Activated gamma-delta T cell treated with Interleukin-2 at 50 U/mL for 16 hours (primary cell): ENCODE results near the gene ZGPAT.

Source experiments
- DNase-seq: peaks from one replicate; pipeline ENCODE4 v3.0.0-alpha.2; 2020

Gene ZGPAT

DNA sequence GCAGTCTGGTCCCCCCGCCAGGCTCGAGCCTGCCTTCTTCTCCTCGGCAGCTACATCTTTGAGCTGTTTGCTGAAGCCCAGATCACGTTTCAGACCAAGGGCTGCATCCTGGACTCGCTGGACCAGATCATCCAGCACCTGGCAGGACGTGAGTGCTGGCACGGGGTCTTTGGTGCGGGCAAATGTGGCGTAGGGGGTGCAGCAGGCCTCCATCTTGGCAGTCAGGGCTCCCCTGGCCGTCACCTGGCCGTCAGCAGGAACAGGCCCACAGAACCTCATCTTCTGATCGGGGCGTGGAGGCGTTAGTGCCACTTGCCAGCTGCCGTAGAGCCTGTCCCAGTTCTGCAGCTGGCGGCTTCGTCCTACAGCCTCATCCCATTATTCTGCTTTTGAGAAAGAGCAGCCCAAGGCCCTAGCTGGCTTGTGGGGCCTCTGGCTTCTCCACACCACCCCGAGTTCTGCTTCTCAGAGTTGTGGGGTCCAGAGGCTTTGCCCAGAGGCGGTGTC lies 28.0 kb upstream of the ZGPAT start:
- no peak for DNase-seq

DNA sequence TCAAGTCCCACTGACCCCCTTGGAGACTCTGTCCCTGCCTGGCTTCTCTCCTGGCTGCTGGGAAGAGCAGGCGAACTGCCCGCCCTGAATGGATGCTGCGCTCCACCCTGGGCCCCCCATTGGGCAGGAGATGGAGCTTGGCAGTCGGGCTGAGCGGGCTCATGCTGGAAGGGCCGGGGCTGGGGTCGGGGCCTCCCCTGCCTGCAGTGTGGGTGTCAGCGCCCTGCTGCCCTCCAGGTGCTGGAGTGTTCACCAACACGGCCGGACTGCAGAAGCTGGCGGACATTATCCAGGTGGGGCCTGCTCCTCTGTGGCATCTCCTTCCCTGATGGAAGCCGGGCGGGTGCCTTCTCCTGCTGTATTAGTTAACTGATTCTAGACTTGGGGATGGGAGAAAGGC lies 27.4 kb upstream of the ZGPAT start:
- no peak for DNase-seq

DNA sequence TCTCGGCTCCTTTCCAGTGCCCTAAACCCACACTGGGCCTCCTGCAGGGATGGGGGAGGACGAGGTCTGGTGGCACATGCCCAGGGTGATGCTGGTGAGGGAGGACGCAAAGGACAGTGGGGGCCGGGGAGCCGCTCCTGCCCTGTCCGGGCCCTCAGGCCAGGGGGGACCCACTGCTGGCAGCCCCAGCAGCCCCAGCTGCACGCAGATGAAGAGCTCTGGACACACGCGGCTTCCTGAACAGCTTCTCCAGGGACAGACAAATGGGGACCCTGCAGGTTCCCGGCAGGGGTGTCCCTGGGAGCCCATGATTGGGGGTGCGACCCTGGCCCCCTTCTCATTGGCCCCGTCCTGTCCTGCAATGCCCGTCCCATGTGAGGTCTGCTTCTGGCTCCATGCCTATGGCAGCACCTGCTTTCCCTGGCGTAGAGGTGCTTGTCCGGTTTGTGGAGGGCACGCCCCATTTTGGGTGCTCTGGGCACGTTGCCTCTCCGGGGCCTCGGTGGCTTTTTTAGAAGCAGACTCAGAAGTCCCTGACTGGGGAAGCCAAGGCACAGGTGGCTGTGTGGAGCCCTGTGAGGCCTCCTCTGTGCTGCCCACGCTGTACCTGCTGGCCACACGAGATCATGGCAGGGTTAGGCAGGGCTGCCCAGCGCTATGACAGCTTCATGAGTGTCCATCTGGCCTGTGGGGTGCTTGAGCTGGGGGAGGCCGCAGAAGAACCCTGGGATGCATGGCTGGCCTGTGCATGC lies 26.8 kb upstream of the ZGPAT start:
- DNase-seq, result no peak

DNA sequence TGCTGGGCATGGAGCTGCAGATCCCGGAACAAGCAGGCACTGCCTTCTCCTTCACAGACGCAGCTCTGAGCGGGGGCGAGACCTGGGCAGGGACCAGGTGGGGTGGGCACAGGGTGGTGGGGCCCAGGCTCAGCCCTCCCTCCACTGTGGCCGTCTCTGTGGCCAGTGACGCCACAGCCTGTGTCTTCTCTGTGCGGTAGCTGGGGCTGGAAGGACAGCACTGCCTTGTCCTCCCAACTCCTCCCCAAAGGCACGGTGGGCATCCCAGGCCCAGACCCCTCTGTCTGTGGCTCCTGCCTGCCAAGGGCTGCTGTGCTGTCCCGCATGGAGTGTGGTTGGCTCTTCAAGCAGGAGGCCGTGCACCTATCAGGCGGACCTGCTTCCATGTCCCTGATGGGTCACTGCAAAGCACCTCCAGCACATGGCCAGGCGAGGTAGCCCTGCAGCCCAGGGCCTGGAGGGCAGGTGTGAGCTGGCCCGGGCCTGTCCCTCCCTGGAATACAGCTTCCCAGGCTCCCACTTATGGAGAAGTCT lies 26.2 kb upstream of the ZGPAT start:
- DNase-seq, result no peak

DNA sequence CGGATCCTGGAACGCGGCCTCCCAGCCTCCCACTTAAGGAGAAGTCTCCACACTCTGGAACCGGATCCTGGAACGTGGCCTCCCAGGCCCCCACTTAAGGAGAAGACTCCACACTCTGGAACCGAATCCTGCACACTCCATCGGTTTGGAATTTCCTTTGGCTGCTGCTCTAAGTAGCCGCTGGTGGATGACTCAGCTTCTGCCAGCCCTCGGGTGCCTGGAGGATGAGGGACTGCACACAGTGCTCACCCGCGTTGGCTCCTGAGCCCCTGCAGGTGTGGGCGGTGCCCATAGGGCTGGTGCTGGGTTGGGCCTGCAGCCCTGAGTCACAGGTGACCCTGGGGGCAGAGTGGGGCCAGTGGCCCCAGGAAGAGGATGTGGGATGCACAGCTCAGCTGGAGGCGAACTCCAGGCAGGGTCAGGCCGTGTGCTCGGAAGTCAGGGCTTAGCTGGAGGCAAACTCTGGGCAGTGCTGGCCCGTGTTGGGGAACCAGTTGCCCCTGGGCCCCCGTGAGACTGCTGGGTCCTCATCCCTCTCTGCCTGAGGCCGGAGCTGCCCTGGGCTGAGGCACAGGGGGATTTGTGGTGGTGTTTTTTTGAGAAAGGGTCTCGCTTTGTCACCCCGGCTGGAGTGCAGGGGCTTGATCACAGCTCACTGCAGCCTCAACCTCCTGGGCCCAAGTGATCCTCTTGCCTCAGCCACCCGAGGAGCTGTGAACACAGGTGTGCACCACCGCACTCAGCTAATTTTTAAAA lies 25.3 kb upstream of the ZGPAT start:
- DNase-seq, result no peak

DNA sequence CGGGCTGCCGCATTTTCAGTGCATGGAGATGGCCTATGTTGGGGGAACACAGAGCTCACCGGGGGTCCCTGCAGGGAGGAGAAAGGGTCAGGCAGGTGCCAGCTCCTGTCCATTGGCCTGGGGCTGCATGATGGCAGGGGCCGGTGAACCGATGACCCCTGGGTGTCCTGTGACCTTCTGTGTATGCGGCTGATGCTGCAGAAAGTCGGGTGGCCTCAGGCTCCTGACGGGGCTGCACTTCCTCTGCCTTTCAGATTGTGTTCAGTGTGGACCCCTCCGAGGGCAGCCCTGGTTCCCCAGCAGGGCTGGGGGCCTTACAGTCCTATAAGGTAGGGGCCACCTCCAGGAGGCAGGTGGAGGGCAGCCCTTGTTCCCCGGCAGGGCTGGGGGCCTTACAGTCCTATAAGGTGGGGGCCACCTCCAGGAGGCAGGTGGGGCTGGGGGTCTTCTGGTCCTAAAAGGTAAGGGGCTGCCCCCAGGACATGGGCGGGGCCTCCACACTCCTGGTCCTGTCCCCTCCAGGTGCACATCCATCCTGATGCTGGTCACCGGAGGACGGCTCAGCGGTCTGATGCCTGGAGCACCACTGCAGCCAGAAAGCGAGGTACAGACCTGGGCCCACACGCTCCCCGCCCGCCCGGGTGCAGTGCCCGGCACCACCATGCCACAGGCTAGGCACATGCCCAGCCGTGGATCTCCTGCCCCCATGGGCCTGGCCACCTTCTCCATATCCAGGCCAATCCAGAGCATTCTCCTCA lies 22.4 kb upstream of the ZGPAT start:
- DNase-seq, result no peak

DNA sequence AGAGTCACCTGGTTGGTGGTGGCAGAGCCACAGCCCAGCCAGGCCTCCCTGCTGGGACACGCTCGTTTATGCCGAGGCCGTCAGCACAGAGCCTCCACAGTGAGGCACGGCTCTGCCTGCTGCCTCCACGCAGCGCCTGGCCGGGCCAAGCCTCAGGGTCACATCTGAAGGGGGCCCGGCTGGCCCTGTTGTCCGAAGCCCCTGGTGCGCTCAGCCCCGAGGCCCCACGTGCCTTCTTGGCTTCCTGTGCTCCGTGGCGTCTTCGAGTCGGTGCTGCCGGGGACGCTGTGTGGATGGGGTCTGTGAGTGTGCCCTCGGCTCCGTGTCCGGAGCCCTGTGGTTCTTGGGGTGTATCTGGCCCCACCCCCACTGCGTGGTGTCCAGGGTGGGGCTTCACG lies 21.7 kb upstream of the ZGPAT start:
- DNase-seq, result no peak

DNA sequence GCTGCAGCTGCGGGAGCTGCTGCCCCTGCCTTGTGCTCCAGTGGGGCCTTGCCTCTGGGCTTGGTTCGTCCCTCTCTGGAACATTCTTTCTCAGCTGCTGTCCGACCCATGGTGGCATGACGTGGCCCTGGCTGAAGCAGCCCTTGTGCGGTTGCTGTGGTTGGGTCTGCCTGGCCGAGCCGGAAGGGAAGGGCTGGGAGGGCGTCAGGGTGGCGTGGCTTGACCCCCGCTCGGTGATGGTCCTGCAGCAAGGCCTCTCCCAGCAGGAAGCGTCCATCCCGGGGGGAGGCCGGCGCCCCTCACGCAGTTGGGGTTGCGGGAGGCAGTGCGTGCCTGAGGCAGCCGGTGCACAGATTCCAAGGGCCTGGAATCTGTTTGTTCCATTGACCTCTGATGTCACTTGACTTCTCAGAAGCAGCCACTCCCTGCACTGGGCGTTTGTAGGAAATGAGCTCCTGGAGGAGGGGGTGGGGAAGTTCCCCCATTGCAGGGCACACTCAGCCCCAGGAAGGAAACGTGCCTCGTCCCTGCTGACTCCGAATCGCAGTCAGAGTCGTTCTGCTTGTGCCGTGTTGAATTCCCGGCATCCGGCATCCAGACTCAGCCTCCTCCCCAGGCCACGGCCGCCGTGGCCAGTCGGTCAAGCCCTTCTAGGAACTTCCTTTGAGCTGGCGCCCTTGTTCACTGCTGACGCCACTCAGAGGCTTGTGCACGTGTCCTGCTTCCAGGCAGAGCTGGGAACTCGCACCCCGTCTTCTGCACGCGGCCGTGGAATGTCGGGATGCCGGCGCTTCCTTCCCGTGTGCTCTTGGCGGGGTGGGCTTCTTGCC lies 21.1 kb upstream of the ZGPAT start:
- no peak for DNase-seq

DNA sequence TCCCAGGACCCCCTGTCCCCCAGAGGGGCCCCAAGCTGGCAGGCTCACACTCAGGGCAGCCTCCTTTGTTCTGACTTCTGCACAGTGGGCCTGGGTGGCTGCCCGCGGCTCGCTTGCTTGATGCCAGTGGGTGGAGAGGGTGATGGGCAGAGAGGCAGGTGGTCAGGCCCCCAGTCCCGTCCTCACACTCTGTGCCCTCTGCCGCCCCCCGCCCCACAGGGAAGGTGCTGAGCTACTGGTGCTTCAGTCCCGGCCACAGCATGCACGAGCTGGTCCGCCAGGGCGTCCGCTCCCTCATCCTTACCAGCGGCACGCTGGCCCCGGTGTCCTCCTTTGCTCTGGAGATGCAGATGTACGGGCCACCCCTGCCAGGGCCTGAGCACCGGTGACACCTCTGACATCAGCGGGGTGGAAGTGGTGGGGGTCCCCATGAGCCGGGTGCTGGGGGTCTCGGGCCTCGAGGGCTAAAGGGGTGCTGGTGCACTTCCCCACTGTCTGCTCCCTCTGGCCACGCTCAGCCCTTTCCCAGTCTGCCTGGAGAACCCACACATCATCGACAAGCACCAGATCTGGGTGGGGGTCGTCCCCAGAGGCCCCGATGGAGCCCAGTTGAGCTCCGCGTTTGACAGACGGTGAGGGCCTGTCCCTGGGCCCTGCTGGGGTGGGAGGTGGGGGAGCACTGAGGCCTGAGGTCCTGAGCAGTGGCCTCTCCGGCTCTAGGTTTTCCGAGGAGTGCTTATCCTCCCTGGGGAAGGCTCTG lies 20.2 kb upstream of the ZGPAT start:
- DNase-seq, result no peak

DNA sequence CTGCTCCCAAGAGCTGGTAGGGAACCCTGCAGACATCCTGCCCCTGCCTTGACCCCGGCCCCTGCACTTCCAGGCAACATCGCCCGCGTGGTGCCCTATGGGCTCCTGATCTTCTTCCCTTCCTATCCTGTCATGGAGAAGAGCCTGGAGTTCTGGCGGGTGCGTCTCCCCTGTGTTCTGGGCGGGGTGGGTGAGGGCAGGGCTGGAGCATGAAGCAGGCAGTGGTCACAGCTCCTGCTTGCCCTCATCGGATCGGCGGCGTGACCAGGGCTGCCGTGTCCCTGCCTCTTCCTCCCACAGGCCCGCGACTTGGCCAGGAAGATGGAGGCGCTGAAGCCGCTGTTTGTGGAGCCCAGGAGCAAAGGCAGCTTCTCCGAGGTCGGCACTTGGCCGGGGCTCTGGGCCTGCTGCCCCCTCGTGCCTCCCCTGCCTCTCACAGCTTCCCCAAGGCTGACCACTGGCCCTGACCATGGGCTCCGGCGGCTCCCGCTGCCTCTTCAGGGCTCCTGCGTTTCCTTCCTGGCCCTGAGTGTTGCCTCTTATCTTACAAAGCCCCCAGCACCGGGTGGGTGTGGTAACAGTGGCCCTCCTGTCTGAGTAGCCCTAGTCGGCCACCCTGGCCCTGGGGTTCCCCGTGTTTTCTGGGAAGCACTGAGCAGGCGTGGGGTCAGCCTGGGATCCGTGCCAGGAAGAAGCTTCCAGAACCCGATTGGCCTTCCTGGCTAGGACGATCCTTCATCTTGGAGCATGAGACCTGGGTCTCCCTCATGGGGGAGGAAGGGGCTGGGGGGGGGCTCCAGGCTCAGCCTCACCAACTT lies 19.4 kb upstream of the ZGPAT start:
- DNase-seq, result no peak

DNA sequence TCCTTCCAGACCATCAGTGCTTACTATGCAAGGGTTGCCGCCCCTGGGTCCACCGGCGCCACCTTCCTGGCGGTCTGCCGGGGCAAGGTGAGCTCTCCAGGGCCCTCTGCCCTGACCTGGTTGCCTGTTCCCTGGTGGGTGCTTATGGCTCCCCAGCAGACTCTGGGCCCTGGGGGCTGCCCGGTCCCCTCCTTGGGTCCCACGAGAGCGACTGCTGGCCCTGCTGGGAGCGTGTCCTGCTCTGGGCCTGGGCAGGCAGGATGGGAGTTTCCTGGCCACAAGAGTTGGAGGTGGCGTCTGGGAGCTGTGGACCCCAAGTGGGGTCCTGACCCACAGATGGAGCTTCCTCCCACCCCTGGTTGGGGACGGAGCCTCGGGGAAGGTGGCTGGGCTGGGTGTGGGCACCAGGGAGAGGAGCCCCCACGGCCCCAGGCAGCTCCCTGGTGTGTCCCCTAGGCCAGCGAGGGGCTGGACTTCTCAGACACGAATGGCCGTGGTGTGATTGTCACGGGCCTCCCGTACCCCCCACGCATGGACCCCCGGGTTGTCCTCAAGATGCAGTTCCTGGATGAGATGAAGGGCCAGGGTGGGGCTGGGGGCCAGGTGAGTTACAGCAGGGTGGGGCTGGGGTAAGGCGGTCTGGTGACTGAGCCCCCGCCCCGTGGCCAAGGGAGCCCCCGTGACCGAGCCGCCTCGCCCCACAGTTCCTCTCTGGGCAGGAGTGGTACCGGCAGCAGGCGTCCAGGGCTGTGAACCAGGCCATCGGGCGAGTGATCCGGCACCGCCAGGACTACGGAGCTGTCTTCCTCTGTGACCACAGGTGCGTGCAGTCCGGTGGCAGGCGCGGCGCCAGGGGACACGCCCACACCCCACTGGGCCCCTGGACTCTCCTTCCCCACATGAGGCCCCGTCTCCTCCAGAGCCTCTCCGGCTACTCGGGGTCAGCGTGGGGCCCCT lies 18.5 kb upstream of the ZGPAT start:
- no peak for DNase-seq

DNA sequence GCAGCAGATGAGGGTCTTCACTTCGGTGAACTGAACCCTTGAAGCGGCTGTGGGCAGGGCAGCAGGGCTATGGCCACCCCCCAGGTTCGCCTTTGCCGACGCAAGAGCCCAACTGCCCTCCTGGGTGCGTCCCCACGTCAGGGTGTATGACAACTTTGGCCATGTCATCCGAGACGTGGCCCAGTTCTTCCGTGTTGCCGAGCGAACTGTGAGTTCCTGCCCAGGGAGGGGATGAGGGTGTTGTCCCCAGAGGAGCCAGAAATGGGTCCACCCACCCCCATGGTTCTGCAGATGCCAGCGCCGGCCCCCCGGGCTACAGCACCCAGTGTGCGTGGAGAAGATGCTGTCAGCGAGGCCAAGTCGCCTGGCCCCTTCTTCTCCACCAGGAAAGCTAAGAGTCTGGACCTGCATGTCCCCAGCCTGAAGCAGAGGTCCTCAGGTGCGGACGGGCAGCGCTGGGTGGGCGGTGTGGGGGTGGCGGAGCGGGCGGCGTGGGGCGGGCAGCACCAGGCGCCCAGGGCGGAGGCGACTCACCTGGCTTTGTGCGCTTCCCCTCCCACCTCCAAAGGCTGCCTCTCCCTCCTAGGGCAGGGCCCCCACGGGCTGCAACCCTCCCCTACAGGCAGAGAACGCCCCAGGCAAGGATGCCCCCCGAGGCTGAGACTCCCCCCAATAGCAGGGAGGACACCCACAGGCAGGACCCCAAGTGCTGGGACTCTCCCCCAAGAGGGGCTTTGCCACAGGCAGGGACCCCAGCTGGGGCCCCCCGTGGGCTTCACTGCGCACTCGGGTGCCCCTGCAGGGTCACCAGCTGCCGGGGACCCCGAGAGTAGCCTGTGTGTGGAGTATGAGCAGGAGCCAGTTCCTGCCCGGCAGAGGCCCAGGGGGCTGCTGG lies 17.6 kb upstream of the ZGPAT start:
- DNase-seq, result peak; percentile 3

DNA sequence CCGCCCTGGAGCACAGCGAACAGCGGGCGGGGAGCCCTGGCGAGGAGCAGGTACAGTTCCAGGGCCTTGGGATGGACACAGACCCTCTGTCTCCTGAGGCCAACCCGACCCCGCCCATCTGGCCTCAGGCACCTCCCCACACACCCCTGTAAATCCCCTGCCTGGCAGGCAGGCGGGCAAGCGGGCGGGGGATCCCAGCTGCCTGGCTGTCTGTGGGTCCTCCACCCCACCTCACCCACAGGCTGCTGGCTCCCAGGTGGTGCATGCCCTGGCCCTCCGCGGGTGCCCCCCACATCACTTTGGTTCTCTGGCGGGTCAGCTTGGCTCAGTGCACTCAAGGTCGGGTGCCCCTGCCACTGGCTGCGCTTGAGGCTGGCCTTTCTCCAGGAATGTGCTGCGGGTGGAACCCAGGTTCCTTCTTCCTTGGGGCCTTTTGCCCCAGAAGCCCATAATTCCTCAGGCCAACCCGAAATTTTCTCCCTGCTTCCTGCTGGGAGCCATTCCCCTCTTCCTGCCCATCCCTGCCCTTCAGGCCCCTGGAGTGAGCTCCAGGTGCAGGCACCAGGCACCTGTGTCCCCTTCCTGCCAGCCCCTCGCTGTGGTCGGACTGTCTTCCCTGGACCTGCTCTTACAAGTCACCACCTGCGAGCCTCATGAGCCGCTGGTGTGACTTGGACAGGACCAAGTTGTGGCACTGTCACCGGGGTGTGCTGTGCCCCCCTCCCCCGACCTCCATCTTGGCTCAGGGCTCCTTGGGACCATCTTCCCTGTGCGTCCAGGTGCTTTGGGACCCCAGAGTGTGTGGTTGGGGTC lies 16.7 kb upstream of the ZGPAT start:
- DNase-seq, result peak; percentile 3

DNA sequence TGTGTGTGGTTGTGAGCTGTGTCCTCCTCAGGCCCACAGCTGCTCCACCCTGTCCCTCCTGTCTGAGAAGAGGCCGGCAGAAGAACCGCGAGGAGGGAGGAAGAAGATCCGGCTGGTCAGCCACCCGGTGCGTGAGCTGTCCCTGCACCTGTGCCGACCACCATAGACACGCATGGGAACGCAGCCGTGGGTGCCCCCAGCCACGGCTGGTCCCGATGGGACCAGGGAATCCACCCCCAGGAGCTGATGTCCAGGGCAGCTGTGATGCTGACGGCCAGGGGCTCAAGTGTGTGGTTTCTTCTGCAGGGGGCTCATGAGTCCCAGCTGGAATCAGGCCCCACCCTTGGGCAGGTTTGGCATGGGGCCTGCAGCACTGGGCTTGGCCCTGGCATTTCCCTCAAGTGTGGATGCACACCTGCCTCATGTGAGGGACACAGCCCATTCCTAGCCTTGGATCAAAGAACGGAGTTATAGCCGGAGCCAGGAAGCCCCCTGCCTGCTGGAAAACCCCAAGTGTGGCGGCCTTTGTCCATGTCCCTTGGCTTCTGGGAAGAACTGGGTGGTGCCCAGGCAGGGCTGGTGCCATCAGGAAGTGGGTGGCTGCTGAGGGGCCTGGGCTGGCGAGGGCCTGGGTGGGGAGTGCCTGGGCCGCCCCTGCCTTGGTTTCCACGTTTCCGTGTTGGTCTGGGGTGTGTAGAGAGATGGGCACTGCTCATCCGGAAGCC lies 16.0 kb upstream of the ZGPAT start:
- peak; percentile 3 for DNase-seq

DNA sequence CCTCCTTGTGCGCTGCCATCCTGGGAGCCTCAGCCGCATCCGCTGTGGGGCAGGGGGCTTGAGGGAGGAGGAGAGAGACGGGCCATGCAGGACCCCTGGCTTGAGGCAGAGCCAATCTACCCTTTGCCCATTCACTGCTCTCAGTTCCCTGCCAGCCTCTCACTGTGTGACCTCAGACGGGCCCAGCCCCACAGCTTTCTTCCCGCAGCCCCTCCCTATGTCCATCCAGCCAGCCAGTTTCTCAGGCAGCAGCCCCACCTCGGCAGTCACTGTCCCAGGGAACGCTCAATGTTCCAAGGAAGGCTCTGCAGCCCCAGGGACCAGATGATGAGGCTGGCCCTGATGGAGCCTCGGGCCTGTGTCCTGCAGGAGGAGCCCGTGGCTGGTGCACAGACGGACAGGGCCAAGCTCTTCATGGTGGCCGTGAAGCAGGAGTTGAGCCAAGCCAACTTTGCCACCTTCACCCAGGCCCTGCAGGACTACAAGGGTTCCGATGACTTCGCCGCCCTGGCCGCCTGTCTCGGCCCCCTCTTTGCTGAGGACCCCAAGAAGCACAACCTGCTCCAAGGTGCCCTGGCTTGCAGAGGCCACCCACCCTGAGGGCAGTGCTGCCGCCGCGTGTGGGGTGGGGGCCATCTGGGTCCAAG lies 15.3 kb upstream of the ZGPAT start:
- DNase-seq, result no peak

DNA sequence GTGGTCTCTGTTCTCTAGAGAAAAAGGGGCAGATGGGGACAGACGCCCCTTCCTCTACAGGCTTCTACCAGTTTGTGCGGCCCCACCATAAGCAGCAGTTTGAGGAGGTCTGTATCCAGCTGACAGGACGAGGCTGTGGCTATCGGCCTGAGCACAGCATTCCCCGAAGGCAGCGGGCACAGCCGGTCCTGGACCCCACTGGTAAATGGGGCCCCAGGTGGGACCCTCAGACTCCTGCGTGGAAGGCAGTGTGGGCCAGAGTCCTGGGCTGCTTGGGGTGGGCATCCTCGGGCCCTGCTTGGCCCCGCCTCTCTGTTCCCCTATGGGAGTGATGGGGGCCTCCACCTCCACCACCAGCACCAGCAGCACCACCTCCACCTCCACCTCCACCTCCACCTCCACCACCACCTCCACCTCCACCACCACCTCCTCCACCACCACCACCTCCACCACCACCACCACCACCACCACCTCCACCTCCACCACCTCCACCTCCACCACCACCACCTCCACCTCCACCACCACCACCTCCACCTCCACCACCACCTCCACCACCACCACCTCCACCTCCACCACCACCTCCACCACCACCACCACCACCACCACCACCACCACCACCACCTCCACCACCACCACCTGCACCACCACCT lies 14.6 kb upstream of the ZGPAT start:
- no peak for DNase-seq
